ENCODE results near the gene BCAS1. TPM values are rescaled to one million over a fixed set of nuclear protein-coding genes. Genes with fewer than 3 reads are reported as not detected.

BCAS1 gene
- total RNA-seq, 1 donor from 2014 or later: 0.81 TPM

DNA sequence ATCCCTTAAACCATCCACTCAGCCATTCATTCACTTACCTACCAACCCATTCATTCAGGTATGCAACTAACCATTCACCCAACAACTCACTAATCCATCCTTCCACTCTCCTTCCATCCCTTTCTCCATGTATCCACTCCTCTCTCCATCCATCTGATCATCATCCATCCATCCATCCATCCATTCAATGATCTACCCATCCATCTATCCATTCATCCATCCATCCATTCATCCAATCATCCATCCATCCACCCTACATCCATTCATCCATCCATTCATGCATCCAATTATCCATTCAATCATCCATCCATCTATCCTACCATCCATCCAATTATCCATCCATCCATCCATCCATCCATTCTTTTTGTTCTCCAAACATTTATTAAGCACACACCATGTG is 13.8 kb upstream of the BCAS1 start:
- H3K4me3 ChIP-seq: no peak overlapping the region
- H3K4me1 ChIP-seq: no peaks in the 10 kb centered on the region
- H3K36me3 ChIP-seq: no peaks in the 10 kb centered on the region
- H3K27me3 ChIP-seq: no peaks in the 10 kb centered on the region
- ATAC-seq: no peak
- H3K9me3 ChIP-seq: no peaks in the 10 kb centered on the region
- TF ChIP-seq, protein P1, sequence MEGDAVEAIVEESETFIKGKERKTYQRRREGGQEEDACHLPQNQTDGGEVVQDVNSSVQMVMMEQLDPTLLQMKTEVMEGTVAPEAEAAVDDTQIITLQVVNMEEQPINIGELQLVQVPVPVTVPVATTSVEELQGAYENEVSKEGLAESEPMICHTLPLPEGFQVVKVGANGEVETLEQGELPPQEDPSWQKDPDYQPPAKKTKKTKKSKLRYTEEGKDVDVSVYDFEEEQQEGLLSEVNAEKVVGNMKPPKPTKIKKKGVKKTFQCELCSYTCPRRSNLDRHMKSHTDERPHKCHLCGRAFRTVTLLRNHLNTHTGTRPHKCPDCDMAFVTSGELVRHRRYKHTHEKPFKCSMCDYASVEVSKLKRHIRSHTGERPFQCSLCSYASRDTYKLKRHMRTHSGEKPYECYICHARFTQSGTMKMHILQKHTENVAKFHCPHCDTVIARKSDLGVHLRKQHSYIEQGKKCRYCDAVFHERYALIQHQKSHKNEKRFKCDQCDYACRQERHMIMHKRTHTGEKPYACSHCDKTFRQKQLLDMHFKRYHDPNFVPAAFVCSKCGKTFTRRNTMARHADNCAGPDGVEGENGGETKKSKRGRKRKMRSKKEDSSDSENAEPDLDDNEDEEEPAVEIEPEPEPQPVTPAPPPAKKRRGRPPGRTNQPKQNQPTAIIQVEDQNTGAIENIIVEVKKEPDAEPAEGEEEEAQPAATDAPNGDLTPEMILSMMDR (IDR thresholded peaks at IDR 0.05): no peak
- intact Hi-C loops (cut with DNase I): no loop called here
- no peak for DNase-seq
- H3K27ac ChIP-seq: no peak overlapping the region

DNA sequence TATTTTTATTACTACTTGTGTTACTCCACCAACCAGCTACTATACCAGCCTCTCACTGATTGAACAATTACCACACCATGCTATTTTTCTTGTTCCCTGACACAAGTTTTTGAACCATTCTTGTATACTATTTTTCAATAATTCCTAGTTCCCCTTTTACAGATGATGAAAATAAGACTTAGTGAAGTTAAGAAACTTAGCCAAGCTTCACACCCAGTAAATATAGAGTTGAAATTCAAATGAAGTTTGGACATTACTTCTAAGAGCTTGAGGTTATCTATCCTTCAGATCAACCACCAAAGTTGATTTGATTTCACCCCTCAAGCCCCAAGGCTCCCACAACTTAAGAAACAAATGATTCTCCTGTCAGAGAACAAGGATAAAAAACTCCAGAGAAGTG is 13.1 kb upstream of the BCAS1 start:
- Histone ChIP-seq H3K36me3 (no peaks in the 10 kb centered on the region), H3K4me1 (peaks cover 3% of the 10 kb centered on the region), H3K9me3 (no peaks in the 10 kb centered on the region), H3K4me3 (no peak overlapping the region), H3K27ac (no peak overlapping the region), H3K27me3 (no peaks in the 10 kb centered on the region)
- intact Hi-C loops (cut with DNase I): no loop called here
- no peak for ATAC-seq
- TF ChIP-seq, protein P1 (IDR thresholded peaks at IDR 0.05): no peak
- DNase-seq: no peak

DNA sequence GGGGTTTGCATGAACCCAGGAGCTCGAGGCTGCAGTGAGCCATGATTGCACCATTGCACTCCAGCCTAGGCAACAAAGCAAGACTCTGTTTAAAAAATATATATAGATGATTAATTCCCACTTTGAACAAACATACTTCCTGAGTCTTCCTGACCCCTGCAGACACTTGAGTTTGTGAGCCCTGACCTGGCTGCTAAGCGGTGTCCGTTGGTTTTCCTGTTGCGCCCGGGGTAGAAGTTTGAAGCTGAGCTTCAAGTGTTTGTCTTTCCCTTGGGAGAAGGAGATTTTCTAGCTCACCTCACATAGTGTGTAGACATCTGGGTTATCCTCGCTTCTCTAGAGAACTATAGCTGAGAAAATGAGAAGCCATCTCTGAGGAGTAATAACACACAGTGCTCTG is 11.7 kb upstream of the BCAS1 start:
- Histone ChIP-seq H3K4me3 (no peak overlapping the region), H3K4me1 (peaks cover 7% of the 10 kb centered on the region), H3K9me3 (no peaks in the 10 kb centered on the region), H3K27ac (no peak overlapping the region), H3K27me3 (no peaks in the 10 kb centered on the region), H3K36me3 (no peaks in the 10 kb centered on the region)
- TF ChIP-seq, protein P1 (IDR thresholded peaks at IDR 0.05): no peak
- ATAC-seq (no peak), DNase-seq (no peak)
- intact Hi-C loops (cut with DNase I): no loop called here

DNA sequence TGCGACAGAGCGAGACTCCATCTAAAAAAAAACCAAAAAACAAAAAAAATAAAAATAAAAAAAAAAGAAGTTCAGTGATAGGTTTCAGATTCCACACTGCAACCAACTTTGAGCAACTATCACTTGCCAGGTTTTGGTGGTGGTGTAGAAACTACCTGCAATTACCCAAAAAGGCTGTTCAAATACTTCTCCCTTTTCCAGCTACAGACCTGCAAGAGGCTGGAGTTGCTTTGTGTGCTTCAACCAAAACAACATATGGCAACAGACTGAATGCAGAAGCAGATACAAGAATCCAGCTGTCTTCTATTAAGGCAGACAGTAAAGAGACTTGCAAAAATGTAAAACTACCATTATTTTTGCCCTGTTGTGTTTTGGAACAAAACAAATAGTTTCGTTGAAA is 9.3 kb upstream of the BCAS1 start:
- Histone ChIP-seq H3K4me1 (peaks cover 7% of the 10 kb centered on the region), H3K27ac (no peak overlapping the region), H3K36me3 (no peaks in the 10 kb centered on the region), H3K27me3 (no peaks in the 10 kb centered on the region), H3K4me3 (no peak overlapping the region), H3K9me3 (no peaks in the 10 kb centered on the region)
- intact Hi-C loops (cut with DNase I): no loop called here
- DNase-seq: no peak
- TF ChIP-seq, protein P1 (IDR thresholded peaks at IDR 0.05): no peak
- ATAC-seq: no peak

DNA sequence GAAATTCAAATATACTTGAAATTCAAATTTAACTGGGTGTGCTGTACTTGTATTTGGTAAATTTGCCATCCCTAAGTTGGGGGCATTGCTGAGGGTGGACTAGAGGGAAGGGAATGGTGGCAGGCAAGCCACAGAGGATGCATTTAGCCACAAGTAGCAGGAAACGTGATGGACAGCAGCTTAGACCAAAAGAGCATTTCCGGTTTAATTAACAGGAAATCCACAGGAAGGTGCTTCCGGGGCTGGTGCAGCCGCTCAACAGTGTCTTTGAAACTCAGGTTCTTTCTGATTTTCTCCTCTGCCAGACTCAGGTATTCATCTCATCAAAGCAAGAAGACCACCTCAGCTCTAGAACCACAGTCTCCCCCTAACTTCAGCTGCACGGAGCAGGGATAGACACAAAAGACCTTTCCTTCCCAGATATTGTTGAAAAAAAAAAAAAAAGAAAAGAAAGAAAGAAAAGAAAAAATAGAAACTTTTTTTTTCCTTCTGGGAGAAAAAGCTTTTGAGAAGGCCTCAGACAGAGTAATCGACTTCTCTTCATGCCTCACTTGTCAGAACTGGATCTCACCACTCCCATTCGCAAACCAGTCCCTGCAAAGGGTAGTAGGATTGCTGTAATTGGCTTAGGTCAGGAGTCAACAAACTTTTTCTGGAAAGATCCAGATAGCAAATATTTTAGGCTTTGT is 8.0 kb upstream of the BCAS1 start:
- TF ChIP-seq, protein P1 (IDR thresholded peaks at IDR 0.05): no peak
- no peak overlapping the region for H3K4me3 ChIP-seq
- H3K4me1 ChIP-seq: peaks cover 7% of the 10 kb centered on the region
- no peaks in the 10 kb centered on the region for H3K36me3 ChIP-seq
- no peaks in the 10 kb centered on the region for H3K27me3 ChIP-seq
- no peak overlapping the region for H3K27ac ChIP-seq
- ATAC-seq: no peak
- intact Hi-C loops (cut with DNase I): no loop called here
- H3K9me3 ChIP-seq: no peaks in the 10 kb centered on the region
- no peak for DNase-seq

DNA sequence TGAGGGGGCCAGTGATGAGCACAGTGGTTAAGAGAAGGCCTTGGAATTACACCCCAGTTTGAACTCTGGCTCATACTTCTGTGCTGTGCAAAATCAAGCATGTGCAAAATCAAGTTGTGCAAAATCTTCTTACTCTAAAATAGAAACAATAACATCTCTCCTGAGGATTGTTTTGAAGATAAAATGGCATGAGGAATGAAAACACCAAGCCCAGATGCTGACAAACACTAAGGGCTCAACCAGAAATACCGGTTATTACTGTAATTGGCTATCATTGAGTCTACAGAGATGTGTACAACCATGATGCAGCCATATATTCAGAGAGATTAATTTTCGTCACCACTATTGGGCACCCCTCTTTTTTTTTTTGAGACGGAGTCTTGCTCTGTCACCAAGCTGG is 5.9 kb upstream of the BCAS1 start:
- no peak overlapping the region for H3K27ac ChIP-seq
- H3K4me3 ChIP-seq: no peak overlapping the region
- ATAC-seq (no peak), DNase-seq (no peak)
- H3K9me3 ChIP-seq: no peaks in the 10 kb centered on the region
- H3K27me3 ChIP-seq: no peaks in the 10 kb centered on the region
- H3K36me3 ChIP-seq: no peaks in the 10 kb centered on the region
- TF ChIP-seq, protein P1 (IDR thresholded peaks at IDR 0.05): no peak
- peaks cover 7% of the 10 kb centered on the region for H3K4me1 ChIP-seq
- intact Hi-C loops (cut with DNase I): no loop called here

All from upper lobe of right lung (tissue), 1 donor.